Mesothelial cell of epicardium (in vitro differentiated cells): ENCODE results near the gene CAPN11. TPM values are rescaled to one million over a fixed set of nuclear protein-coding genes. Genes with fewer than 3 reads are reported as not detected.

Source experiments
- DNase-seq, 2 experiments: peaks; one replicate each; pipeline ENCODE4 v3.0.0; 2021; ENCODE audit warnings: low spot score in 2 of 2; ENCODE audit not compliant: unreplicated experiment in 2 of 2
- H3K27ac Mint-ChIP-seq: 2 replicates; pipeline ENCODE4 v1.8.0; 2021; ENCODE audit warnings: mixed read lengths
- H3K27me3 Mint-ChIP-seq: 2 replicates; pipeline ENCODE4 v1.8.0; 2021; ENCODE audit warnings: low read depth, mixed read lengths
- H3K36me3 Mint-ChIP-seq: 2 replicates; pipeline ENCODE4 v1.8.0; 2021; ENCODE audit warnings: mixed read lengths
- H3K4me1 Mint-ChIP-seq: 2 replicates; pipeline ENCODE4 v1.8.0; 2021; ENCODE audit warnings: mixed read lengths
- H3K4me3 Mint-ChIP-seq: 2 replicates; pipeline ENCODE4 v1.8.0; 2021; ENCODE audit warnings: mild to moderate bottlenecking, moderate library complexity, mixed read lengths
- H3K9me3 Mint-ChIP-seq: 2 replicates; pipeline ENCODE4 v1.8.0; 2021; ENCODE audit warnings: mixed read lengths
- CTCF ChIP-seq: fragments of 200-600 bp; sonication (generic); IDR thresholded peaks from one replicate; pipeline ENCODE4 v1.5.0; 2021; ENCODE audit warnings: antibody characterized with exemption; ENCODE audit not compliant: unreplicated experiment
- total RNA-seq: library from RNA; stranded (reverse); gene quantifications from 3 replicates; pipeline ENCODE4 v1.2.1, GENCODE V29; 2021

The CAPN11 gene
- total RNA-seq, 1 donor from 2014 or later = not detected

GRCh38 chr6:44219815-44220784 is 61.5 kb downstream of the CAPN11 start:
- Mint-ChIP-seq H3K4me1 (peaks cover 39% of the 10 kb centered on the region), H3K27me3 (peaks cover 30% of the 10 kb centered on the region), H3K9me3 (no peaks in the 10 kb centered on the region), H3K27ac (no peak overlapping the region), H3K4me3 (peak overlapping the region; percentile 68), H3K36me3 (no peaks in the 10 kb centered on the region)
- no peak for DNase-seq
- TF ChIP-seq CTCF = no peak

- DNase-seq = no peak
- H3K4me1 Mint-ChIP-seq = peaks cover 41% of the 10 kb centered on the region
- no peak overlapping the region for H3K27ac Mint-ChIP-seq
- no peak for TF ChIP-seq CTCF
- no peaks in the 10 kb centered on the region for H3K9me3 Mint-ChIP-seq
- peaks cover 32% of the 10 kb centered on the region for H3K27me3 Mint-ChIP-seq
- no peaks in the 10 kb centered on the region for H3K36me3 Mint-ChIP-seq
- peak overlapping the region; percentile 1 for H3K4me3 Mint-ChIP-seq
These were observed 62.3 kb downstream of the CAPN11 start for GRCh38 chr6:44220913-44221290.

- peak; percentile 61 for TF ChIP-seq CTCF
- Mint-ChIP-seq H3K9me3 (no peaks in the 10 kb centered on the region), H3K27me3 (peaks cover 32% of the 10 kb centered on the region), H3K4me1 (peaks cover 45% of the 10 kb centered on the region), H3K36me3 (no peaks in the 10 kb centered on the region), H3K4me3 (peak overlapping the region; percentile 1), H3K27ac (no peak overlapping the region)
- peak in 1 of 2 experiments; percentile 73 for DNase-seq
These were observed 62.8 kb downstream of the CAPN11 start for GRCh38 chr6:44221291-44221960.

GRCh38 chr6:44221961-44222335 is 63.3 kb downstream of the CAPN11 start:
- H3K27me3 Mint-ChIP-seq = peaks cover 28% of the 10 kb centered on the region
- H3K27ac Mint-ChIP-seq = no peak overlapping the region
- H3K36me3 Mint-ChIP-seq = no peaks in the 10 kb centered on the region
- H3K9me3 Mint-ChIP-seq = no peaks in the 10 kb centered on the region
- H3K4me1 Mint-ChIP-seq = peaks cover 46% of the 10 kb centered on the region
- no peak overlapping the region for H3K4me3 Mint-ChIP-seq
- DNase-seq = no peak
- no peak for TF ChIP-seq CTCF

- peaks cover 27% of the 10 kb centered on the region for H3K27me3 Mint-ChIP-seq
- H3K4me3 Mint-ChIP-seq = peak overlapping the region; percentile 58
- H3K36me3 Mint-ChIP-seq = no peaks in the 10 kb centered on the region
- peaks cover 53% of the 10 kb centered on the region for H3K4me1 Mint-ChIP-seq
- no peaks in the 10 kb centered on the region for H3K9me3 Mint-ChIP-seq
- no peak for DNase-seq
- TF ChIP-seq CTCF = no peak
- H3K27ac Mint-ChIP-seq = peak overlapping the region; percentile 30
These were observed 64.1 kb downstream of the CAPN11 start for GRCh38 chr6:44222486-44223318.
